ENCODE data around the gene KLHL6.
A peak's percentile ranks its signal among the peaks of the same experiment; 100 is the strongest.
"Not testable (repeated sequence)": the region's sequence is repeated elsewhere in the genome, so short reads cannot be mapped to it uniquely, and the experiment has no call there.

Gene KLHL6

GRCh38 chr3:183529185-183529584 is 26.3 kb downstream of the KLHL6 start:
- no peak for DNase-seq

GRCh38 chr3:183528758-183529157 is 26.7 kb downstream of the KLHL6 start:
- DNase-seq: not testable (repeated sequence)

- peak; percentile 74 for DNase-seq
Measured at GRCh38 chr3:183527428-183528379, 27.8 kb downstream of the KLHL6 start.

- no peak for DNase-seq
Measured at GRCh38 chr3:183526838-183527427, 28.6 kb downstream of the KLHL6 start.

GRCh38 chr3:183524476-183524875 is 31.0 kb downstream of the KLHL6 start:
- no peak for DNase-seq

GRCh38 chr3:183520741-183521556 is 34.6 kb downstream of the KLHL6 start:
- not testable (repeated sequence) for DNase-seq

GRCh38 chr3:183520295-183520694 is 35.2 kb downstream of the KLHL6 start:
- DNase-seq: not testable (repeated sequence)

GRCh38 chr3:183519891-183520290 is 35.6 kb downstream of the KLHL6 start:
- no peak for DNase-seq

- DNase-seq: no peak
Measured at GRCh38 chr3:183518491-183519251, 36.8 kb downstream of the KLHL6 start.

- no peak for DNase-seq
Measured at GRCh38 chr3:183517607-183518006, 37.9 kb downstream of the KLHL6 start.

GRCh38 chr3:183515968-183516851 is 39.3 kb downstream of the KLHL6 start:
- peak; percentile 92 for DNase-seq

- no peak for DNase-seq
Measured at GRCh38 chr3:183514021-183514420, 41.5 kb downstream of the KLHL6 start.

- peak; percentile 88 for DNase-seq
Measured at GRCh38 chr3:183513046-183513706, 42.3 kb downstream of the KLHL6 start.

GRCh38 chr3:183511286-183512131 is 44.0 kb downstream of the KLHL6 start:
- not testable (repeated sequence) for DNase-seq

GRCh38 chr3:183508821-183509220 is 46.7 kb downstream of the KLHL6 start:
- peak; percentile 80 for DNase-seq

GRCh38 chr3:183507551-183507950 is 48.0 kb downstream of the KLHL6 start:
- DNase-seq: no peak

GRCh38 chr3:183506674-183507320 is 48.7 kb downstream of the KLHL6 start:
- peak; percentile 91 for DNase-seq

- DNase-seq: no peak
Measured at GRCh38 chr3:183504597-183504996, 50.9 kb downstream of the KLHL6 start.

- no peak for DNase-seq
Measured at GRCh38 chr3:183503746-183504145, 51.8 kb downstream of the KLHL6 start.

All from inflammatory macrophage treated with lipopolysaccharide for 4 hours (primary cell).